Measurements from ENCODE around the gene BCR. TPM values are rescaled to one million over a fixed set of nuclear protein-coding genes. Genes with fewer than 3 reads are reported as not detected.
A peak's percentile ranks its signal among the peaks of the same experiment; 100 is the strongest.
"Not testable (repeated sequence)": the region's sequence is repeated elsewhere in the genome, so short reads cannot be mapped to it uniquely, and the experiment has no call there.

Gene BCR
- 10 to 100 TPM; 49.3 to 63.8 (median 61.8) TPM for polyA plus RNA-seq (ENCODE audit: insufficient read length in 4 of 4)

- no peak for DNase-seq (ENCODE audit: low read depth in 4 of 4, low spot score in 2 of 4)
Measured at GRCh38 chr22:23180301-23180892, at the start of gene BCR. Gene BCR (plus strand): TSS chr22:23180509. CDS start chr22:23180961, 452 bp downstream.

GRCh38 chr22:23130697-23131096 is 49.6 kb upstream of the BCR start:
- no peak for DNase-seq (ENCODE audit: low read depth in 4 of 4, low spot score in 2 of 4)

- no peak for DNase-seq (ENCODE audit: low read depth in 4 of 4, low spot score in 2 of 4)
Measured at GRCh38 chr22:23131931-23132330, 48.4 kb upstream of the BCR start.

- DNase-seq (ENCODE audit: low read depth in 4 of 4, low spot score in 2 of 4) = no peak
Measured at GRCh38 chr22:23132376-23133091, 47.8 kb upstream of the BCR start.

DNA sequence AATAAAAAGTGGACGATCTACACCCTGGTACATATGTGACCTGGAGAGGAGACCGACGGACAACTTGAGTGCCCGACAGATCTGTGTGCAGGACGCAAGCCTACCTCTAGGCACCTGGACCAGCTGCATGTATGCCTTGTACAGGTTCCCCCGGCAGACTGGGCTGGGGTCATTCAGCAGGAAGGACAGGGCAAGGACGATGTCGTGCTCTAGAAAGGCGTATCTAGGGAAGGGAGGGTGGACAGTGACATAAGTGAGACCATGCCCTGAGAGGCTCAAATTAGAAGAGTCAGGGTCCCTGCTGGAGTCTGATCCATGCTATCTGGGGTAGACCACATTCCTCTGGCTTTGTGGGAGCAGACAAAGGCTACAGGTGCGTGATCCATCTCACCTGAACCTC is 46.4 kb upstream of the BCR start:
- DNase-seq (ENCODE audit: low read depth in 4 of 4, low spot score in 2 of 4) = no peak

DNA sequence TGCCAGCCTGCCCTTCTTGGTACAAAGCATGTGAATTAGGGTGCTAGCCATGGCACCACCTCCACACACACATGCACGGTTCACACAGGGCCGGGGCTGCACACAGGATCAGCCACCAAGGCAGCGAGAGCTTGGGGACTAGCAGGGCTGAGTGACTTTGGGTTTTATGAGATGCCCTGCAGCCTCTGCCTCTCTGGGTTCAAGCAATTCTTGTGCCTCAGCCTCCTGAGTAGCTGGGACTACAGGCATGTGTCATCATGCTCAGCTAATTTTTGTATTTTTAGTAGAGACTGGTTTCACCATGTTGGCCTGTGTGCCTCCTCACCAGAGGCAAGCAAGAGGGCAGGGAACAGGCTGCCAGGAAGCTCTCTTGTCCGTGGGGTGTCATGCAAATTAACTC is 43.3 kb upstream of the BCR start:
- DNase-seq (ENCODE audit: low read depth in 4 of 4, low spot score in 2 of 4) = not testable (repeated sequence)

DNA sequence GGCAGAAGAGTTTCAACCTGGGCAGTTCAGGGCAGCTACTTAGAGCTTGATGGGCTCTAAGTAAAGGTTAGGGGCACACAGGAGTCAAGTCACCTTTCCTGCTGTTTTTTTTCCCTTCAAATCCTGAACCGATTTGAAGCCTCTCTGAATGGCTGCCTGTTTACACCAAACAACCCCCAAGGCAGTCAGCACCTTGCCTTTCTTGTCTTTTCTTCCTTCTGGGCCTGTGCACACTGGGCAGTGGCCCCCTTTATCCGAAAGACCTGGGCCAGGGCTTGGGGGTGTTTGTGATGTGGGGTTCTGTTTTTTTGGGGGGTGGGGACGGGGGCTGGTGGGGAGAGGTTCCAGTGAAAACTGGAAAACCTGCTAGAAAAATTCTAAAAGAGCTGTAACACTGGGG is 42.8 kb upstream of the BCR start:
- no peak for DNase-seq (ENCODE audit: low read depth in 4 of 4, low spot score in 2 of 4)

- no peak for DNase-seq (ENCODE audit: low read depth in 4 of 4, low spot score in 2 of 4)
Measured at GRCh38 chr22:23137905-23138561, 42.3 kb upstream of the BCR start.

DNA sequence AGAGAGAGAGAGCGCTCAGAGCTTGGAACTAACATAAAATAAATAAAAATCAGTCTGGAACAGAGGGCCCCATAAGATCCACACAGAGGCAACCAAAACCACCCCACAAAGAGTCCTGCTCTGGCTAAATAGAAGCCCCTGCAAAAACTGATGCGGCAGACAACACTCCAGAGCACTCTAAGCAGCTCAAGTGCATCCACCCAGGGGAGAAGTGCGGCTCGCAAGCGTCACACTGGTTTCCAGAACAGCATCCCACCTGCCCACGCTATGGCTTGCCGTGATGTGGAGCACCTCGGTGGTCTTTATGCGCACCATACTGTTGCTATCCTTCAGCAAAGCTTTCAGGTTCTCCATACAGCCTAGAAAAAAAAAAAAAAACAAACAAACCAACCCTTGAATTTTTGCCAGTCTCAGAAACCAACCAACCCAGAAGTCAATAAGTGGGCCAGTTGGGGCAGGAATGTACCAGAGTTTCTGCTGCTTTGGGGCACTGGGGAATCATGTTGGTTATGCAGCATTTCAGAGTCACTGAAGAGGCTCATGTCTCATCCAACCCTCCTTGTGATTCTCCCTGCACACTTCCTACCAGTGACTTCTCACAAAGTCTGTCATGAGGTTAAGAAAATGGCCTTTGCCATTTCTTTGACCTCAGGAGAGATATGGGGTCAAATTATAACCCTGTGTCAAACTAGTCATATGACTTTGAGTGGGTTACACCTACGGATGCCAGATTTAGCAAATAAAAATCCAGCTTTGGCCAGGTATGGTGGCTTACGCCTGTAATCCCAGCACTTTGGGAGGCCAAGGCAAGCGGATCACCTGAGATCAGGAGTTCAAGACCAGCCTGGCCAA is 41.5 kb upstream of the BCR start:
- no peak for DNase-seq (ENCODE audit: low read depth in 4 of 4, low spot score in 2 of 4)

DNA sequence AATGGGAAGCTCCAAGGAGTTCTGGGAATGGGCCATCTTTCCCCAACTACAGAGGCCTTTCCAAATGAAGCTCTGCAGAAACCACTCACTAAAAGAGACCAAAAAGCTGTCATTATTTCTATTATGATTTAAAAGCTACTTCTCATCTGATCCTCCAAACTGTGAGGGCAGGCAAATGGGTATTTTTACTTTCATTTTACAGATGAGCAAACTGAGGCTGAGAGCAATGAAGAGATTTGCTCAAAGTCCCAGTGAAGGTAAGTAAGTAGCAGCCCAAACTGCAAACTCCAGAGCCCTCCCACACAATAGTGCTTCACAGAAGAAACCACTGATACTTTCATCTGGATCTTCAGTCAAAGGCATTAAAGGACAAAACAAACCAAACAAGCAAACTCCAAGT is 39.9 kb upstream of the BCR start:
- DNase-seq (ENCODE audit: low read depth in 4 of 4, low spot score in 2 of 4) = no peak

GRCh38 chr22:23142546-23143105 is 37.7 kb upstream of the BCR start:
- no peak for DNase-seq (ENCODE audit: low read depth in 4 of 4, low spot score in 2 of 4)

DNA sequence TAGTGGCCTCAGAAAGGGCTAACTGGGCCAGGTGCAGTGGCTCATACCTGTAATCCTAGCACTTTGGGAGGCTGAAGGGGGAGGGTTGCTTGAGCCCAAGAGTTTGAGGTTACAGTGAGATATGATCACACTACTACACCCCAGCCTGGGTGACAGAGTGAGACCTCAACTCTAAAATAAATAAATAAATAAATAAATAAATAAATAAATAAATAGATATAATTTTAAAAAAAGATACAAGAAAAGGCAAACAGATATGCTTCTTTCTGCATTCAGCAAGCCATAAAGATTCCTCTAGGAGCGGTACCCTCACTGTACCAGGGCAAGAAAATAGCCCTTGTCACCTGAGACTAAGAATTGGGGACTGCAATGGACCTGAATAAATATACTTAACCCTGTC is 37.2 kb upstream of the BCR start:
- DNase-seq (ENCODE audit: low read depth in 4 of 4, low spot score in 2 of 4) = no peak

DNA sequence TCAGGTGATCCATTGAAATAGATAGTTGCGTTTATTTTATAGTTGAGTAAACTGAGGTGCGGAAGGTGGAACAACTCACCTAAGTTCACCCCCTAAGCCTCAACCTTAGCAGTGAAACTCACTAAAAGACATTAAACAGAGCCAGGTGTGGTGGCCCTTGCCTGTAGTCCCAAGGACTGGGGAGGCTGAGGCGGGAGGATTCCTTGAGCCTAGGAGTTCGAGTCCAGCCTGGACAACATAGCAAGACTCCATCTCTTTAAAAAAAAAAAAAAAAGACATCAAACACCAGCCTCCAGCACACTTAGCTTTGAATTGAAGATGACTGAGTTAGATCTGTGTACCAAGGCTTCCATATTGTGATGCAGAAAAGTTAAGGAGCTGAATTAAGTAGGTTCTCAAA is 35.9 kb upstream of the BCR start:
- no peak for DNase-seq (ENCODE audit: low read depth in 4 of 4, low spot score in 2 of 4)

DNA sequence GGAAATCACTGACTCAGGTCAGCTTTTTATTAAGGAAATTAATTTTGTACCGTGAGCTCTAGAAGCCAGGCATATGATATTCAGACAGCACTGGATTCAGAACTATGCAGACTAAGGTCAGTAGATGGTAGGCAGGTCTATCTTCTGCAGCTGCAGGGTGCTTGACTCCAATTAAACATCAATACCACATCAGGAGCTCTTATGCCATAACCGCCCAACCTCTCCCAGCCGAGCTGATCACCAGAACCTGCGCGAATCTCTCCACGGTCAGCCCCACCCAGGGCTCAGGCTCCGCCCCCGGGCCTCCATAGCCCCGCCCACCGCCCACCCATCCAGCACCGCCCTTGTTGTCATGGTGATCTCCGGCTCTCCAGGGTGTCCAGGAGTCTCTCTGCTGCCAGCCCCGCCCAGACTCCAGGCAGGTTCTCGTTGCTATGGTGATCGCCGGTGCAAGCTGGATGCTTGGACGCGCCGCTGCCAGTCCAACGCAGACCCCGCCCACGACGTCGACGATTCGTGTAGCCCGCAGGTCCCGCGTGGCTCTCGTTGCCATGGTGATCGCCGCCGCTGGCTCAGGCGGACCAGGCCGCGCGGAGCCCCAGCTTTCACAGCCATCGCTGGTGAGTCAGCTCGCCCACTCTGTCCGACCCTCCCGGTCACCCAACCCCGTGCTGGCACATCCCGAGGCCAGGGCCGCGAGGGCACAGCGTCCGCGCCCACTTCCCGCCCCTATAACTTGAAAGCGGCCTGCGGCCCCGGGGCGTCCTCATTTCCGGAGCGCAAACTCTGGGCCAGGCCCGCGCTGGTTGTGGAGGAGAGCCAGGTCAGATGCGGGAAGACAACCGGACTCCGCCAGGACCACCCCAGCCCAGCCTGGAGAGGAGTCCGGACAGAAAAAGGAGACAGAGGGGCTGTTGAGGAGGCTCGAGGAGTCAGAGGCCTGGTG is 35.1 kb upstream of the BCR start, which contains the start of gene RAB36:
RAB36 (plus strand) TSS at position 546 of the 946 bp plus-strand sequence. CDS start 1,140 bp downstream, outside the sequence.
- peak; percentile 79 to 96 (median 90) for DNase-seq (ENCODE audit: low read depth in 4 of 4, low spot score in 2 of 4)

DNA sequence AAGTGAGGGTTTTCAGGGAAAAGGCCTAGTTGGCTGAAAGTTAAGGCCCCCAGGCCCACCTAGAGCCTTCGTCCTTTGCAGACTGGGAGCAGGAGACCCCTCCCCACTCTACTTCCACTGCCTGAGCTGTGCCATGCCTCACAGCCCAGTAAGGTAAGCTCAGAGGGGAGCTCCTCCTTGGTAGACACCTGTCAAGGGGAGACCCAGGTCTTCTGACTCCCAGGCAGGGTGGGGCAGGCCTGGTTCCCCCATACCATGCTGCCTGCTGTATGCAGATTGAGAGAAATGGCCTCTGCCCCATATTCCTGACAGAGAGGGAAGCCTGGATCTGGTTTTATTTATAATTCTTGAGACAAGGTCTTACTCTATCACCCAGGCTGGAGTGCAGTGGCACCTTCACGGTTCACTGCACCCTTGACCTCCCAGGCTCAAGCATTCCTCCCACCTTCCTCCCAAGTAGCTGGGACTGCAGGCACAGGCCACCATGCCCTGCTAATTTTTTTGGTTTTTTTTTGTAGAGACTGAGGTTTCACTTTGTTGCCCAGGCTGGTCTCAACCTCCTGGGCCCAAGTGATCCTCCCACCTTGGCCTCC is 34.3 kb upstream of the BCR start:
- no peak for DNase-seq (ENCODE audit: low read depth in 4 of 4, low spot score in 2 of 4)

DNA sequence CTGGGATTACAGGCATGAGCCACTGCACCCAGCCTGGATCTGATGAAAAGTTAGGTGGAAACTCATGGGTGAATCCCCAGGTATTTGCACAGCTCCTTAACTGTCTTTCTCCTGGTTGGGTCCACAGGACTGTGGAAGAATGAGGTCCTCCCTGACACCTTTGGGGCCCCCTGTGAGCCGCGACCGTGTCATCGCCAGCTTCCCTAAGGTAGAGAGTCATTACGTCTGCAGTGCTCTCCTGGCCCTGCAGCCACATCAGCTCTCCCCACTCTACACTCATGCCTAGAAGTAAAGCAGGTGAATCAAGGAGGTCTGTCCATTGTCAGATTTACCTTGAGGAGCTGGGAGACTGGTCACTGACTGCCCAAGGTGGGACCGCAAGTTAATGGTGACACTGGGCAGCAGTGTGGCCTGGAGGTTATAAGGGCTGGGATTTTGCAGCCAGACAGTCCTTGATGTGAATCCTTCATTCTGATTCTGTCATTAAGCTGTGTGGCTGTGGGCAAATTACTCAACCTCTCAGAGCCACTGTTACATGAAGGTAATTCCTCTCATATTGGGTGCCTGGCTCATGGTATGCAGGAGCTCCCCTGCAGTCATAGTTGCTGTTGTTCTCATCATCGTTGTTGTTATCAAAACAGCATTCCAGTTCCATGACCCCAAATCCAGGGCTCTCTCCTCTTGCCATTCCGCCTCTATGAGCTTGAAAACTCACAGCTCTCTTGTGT is 33.7 kb upstream of the BCR start:
- DNase-seq (ENCODE audit: low read depth in 4 of 4, low spot score in 2 of 4) = no peak

DNA sequence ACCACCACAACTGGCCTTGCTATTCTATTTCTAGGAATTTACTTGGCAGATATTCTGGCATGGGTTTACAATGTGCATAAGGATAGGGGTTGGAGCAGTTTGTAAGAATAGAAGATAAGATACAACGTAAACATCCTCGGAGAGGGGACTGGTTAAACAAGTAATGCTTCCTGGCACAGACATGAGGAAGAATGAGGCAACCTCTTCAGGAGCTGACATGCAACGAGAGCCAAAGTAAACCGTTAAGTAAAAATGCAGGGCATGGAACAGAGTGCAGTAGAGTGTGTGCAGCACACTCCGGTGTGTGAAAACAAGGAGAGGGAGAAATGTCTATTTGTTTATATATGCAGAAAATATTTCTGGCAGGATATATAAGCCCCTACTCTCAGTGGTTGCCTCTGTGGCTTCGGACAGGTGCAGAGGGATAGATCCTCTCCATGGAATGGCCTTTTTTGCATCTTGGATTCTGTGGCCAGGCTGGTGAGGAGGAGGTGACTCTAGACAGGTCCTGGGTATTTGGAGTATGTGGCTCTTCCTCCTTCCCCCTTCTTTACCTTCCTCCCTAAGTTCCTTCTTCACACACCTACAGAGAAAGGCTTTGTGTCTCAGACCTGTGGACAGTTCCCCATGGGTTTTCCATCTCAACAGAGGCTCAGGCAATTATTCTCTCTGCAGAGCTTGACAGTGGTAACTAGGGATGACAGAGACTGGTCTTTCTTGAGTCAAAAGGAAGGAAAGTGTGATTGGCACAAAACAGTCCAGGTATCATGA is 32.5 kb upstream of the BCR start:
- DNase-seq (ENCODE audit: low read depth in 4 of 4, low spot score in 2 of 4) = no peak

Measured in left renal cortex interstitium (tissue), 4 donors.